GM18505 (cell line): ENCODE results near the gene GMIP.
"Not testable (repeated sequence)": the region's sequence is repeated elsewhere in the genome, so short reads cannot be mapped to it uniquely, and the experiment has no call there.

Source experiments
- ATAC-seq: cut with Tn5 transposase; IDR thresholded peaks from one replicate; pipeline ENCODE4 v1.9.1; 2021; ENCODE audit not compliant: unreplicated experiment
- POLR2A ChIP-seq: IDR thresholded peaks from 4 replicates; pipeline ENCODE4 v1.6.1; 2011; ENCODE audit warnings: borderline replicate concordance; ENCODE audit not compliant: insufficient read depth, insufficient read length; ENCODE audit errors: extremely low read depth

The GMIP gene

GRCh38 chr19:19643158-19644053 is at the start of gene GMIP:
TSS of gene GMIP (minus strand) at chr19:19643657. CDS start at chr19:19643529, 128 bp downstream.
- ATAC-seq: peak; percentile 66
- peak; percentile 69 for TF ChIP-seq POLR2A

GRCh38 chr19:19691683-19692082 is 48.2 kb upstream of the GMIP start:
- no peak for ATAC-seq
- no peak for TF ChIP-seq POLR2A

- ATAC-seq: not testable (repeated sequence)
Observed at GRCh38 chr19:19689023-19689422, 45.6 kb upstream of the GMIP start.

- TF ChIP-seq POLR2A: no peak
- ATAC-seq: no peak
Observed at GRCh38 chr19:19687090-19687489, 43.6 kb upstream of the GMIP start.

- TF ChIP-seq POLR2A: no peak
- ATAC-seq: no peak
Observed at GRCh38 chr19:19686580-19686979, 43.1 kb upstream of the GMIP start.

- ATAC-seq: not testable (repeated sequence)
Observed at GRCh38 chr19:19686119-19686518, 42.7 kb upstream of the GMIP start.

GRCh38 chr19:19679176-19680073 is 36.0 kb upstream of the GMIP start:
- TF ChIP-seq POLR2A: no peak
- no peak for ATAC-seq

GRCh38 chr19:19677579-19677978 is 34.1 kb upstream of the GMIP start:
- no peak for ATAC-seq
- no peak for TF ChIP-seq POLR2A

GRCh38 chr19:19674315-19674714 is 30.9 kb upstream of the GMIP start:
- no peak for TF ChIP-seq POLR2A
- ATAC-seq: no peak

GRCh38 chr19:19672816-19673215 is 29.4 kb upstream of the GMIP start:
- TF ChIP-seq POLR2A: no peak
- no peak for ATAC-seq

- ATAC-seq: no peak
- no peak for TF ChIP-seq POLR2A
Observed at GRCh38 chr19:19670070-19670551, 26.7 kb upstream of the GMIP start.

- TF ChIP-seq POLR2A: peak; percentile 91
Observed at GRCh38 chr19:19668230-19669012, 25.0 kb upstream of the GMIP start, which contains the start of gene ZNF101. TSS of gene ZNF101 (plus strand) at chr19:19668839. CDS start at chr19:19668964, 125 bp downstream.

GRCh38 chr19:19665420-19665948 is 22.0 kb upstream of the GMIP start:
- not testable (repeated sequence) for ATAC-seq

More at GRCh38 chr19:19668230-19669012, 25.0 kb upstream of the GMIP start, which contains the start of gene ZNF101:
- ATAC-seq: peak; percentile 67
